ENCODE measurements around the gene GLT6D1.
A peak's percentile ranks its signal among the peaks of the same experiment; 100 is the strongest.

Gene GLT6D1

DNA sequence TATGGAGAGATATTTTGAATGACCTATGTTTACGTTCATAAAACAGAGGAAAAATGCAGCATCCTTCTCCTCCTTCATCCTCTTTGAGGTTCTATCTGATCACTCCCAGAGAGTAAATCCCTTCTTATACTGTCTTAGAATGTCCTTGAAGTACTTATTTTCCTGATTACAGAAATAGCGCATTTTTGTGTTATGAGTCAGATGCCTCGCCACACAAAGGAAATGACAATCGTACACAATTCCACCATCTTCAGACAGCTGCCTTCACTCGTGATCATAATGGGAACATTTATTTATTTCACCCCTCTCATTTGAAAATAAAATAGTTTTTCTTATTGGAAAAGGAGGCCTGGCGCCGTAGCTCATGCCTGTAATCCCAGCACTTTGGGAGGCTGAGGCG, 2.4 kb upstream of the GLT6D1 start:
- no peak for TF ChIP-seq CTCF (conservative IDR thresholded peaks at IDR 0.05)
- H3K27ac ChIP-seq, result no peak overlapping the region

- TF ChIP-seq CTCF (conservative IDR thresholded peaks at IDR 0.05), result no peak
- no peak overlapping the region for H3K27ac ChIP-seq
These were observed 1.7 kb upstream of the GLT6D1 start for GRCh38 chr9:135641047-135641446.

DNA sequence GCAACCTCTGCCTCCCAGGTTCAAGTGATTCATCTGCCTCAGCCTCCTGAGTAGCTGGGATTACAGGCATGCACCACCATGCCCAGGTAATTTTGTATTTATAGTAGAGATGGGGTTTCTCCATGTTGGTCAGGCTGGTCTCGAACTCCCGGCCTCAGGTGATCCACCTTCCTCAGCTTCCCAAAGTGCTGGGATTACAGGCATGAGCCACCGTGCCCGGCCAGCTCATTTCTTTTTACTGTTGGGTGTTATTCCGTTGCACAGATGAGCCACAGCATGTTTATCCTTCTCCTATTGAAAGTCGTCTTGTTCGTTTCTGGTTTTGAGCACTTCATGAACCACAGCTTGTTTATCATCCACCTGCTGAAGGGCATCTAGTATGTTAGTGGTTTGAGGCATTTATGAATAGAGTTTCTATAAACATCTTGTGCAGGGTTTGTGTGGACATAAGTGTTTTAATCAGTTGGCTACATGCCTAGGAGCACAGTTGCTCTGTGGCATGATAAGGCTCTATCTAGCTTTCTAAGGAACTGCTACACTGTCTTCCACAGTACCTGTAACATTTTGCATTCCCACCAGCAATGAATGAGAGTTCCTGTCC, 2.3 kb downstream of the GLT6D1 start:
- H3K27ac ChIP-seq, result peak overlapping the region; percentile 43

DNA sequence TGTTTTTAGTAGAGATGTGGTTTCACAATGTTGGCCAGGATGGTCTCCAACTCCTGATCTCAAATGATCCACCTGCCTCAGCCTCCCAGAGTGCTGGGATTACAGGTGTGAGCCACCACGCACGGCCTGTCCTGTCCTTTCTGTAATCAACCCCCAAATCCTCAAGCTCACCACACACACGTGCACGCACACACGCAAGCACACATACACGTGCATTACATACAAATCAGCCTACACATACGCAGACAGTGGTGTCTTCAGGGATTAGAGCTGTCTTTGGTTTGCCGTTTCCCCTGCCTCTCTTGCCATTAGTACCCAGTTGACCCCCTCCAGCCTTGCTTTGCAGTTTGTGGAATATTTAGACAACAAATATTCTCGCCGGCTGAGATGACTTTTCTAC, 6.5 kb downstream of the GLT6D1 start:
- no peak for TF ChIP-seq CTCF (conservative IDR thresholded peaks at IDR 0.05)
- H3K27ac ChIP-seq, result no peak overlapping the region

DNA sequence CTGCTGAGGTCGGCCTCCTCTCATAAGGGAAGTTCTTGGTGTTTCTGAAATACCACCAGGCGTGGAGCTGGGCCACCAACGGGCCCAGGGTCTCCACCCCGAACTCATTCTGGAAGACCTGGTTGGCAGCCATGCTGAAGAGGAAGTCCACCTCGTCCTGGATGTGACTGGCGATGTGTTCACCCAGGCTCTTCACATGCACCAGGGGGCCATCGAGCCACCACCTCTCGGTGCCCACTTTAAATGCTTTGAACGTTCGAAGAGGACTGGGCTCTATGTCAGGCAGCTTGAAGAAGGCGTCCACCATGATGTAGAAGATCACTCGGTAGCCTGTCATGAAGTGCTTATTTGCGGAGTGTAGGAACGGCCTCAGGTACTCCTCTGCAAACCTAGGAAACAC, 15.1 kb downstream of the GLT6D1 start:
- no peak for TF ChIP-seq CTCF (conservative IDR thresholded peaks at IDR 0.05)
- H3K27ac ChIP-seq, result no peak overlapping the region

DNA sequence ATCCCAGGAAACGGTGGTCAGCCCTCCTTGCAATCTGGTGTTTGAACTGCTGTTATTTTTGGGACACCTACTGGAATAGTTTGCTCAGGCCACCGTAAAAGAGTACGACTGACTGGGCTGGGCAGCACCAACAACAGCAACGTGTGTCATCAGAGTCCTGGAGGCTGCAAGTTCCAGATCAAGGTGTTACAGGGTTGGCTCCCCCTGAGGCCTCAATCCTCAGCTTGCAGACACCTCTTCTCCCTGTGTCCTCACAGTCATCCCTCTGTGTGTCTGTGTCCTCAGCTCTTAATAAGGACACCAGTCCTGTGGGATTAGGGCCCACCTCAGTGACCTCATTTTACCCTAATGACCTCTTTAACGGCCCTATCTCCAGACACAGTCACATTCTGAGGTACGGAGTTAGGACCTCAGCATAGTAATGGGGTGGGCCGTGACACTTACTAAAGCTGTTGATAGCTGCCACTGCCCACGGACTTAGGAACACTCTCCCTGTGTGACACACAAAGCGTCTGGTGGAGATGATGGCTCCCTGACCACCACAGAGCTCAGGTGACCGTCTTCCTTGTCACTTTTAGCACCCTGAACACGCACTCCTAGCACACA, 16.8 kb downstream of the GLT6D1 start:
- no peak for TF ChIP-seq CTCF (conservative IDR thresholded peaks at IDR 0.05)
- no peak overlapping the region for H3K27ac ChIP-seq

DNA sequence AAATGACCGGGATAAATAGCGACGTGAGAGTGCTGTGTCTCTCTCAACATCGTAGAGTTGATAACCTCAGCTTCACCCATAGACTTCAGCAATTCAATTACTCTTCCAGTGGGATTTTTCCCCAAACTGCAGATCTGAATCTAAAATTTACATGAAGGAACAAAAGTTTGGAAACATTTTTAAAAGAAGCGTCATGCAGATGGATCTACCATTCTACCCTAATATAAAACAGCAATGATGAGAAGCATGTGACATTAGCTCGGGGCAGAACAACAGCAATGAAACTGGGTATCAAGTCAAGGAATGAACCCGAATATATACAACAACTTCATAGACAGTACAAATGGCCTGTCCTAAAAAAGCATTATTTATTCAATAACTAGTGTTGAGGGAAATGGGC, 18.8 kb downstream of the GLT6D1 start:
- no peak for TF ChIP-seq CTCF (conservative IDR thresholded peaks at IDR 0.05)
- no peak overlapping the region for H3K27ac ChIP-seq

GRCh38 chr9:135619599-135619886, 19.8 kb downstream of the GLT6D1 start:
- H3K27ac ChIP-seq, result no peak overlapping the region

More at GRCh38 chr9:135619599-135619886, 19.8 kb downstream of the GLT6D1 start:
- TF ChIP-seq CTCF (conservative IDR thresholded peaks at IDR 0.05), result no peak
